Uterus (tissue), 2 donors: ENCODE data around the gene CD59.

Experiments
- POLR2A ChIP-seq, 2 donors: fragments of 450-650 bp; IDR thresholded peaks; one replicate each; pipeline ENCODE4 v1.6.1; 2016; ENCODE audit warnings: antibody characterized with exemption in 2 of 2, mild to moderate bottlenecking in 1 of 2, moderate library complexity in 1 of 2
- TF ChIP-seq, protein P1 (sequence below), 4 experiments: fragments of 200-600 bp in 2 of 4; fragments of 450-650 bp in 2 of 4; sonication (generic) in 2 of 4; IDR thresholded peaks; one replicate each; pipeline ENCODE4 v1.5.1; 2016 to 2019; ENCODE audit warnings: antibody characterized with exemption in 4 of 4, mild to moderate bottlenecking in 2 of 4, moderate library complexity in 1 of 4

DNA sequence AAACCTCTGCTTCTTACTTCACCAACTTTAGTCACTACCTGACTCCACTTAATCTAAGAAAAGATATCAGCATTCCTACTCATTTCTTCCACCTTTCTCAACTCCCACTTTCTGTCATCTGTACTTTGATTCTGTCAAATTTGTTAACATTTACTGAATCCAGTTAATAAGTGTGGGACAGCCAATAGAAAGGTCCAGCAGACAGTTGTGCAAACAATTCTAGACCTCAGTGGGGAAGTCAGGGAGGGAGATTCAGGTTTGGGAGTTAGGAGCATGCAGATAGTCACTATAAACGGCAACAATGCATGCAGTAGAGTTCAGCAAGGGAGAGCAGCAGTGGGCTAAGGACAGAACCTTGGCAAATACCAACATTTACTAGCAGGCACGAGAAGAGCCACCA is 34.0 kb upstream of the CD59 start:
- TF ChIP-seq, protein P1, sequence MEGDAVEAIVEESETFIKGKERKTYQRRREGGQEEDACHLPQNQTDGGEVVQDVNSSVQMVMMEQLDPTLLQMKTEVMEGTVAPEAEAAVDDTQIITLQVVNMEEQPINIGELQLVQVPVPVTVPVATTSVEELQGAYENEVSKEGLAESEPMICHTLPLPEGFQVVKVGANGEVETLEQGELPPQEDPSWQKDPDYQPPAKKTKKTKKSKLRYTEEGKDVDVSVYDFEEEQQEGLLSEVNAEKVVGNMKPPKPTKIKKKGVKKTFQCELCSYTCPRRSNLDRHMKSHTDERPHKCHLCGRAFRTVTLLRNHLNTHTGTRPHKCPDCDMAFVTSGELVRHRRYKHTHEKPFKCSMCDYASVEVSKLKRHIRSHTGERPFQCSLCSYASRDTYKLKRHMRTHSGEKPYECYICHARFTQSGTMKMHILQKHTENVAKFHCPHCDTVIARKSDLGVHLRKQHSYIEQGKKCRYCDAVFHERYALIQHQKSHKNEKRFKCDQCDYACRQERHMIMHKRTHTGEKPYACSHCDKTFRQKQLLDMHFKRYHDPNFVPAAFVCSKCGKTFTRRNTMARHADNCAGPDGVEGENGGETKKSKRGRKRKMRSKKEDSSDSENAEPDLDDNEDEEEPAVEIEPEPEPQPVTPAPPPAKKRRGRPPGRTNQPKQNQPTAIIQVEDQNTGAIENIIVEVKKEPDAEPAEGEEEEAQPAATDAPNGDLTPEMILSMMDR (IDR thresholded peaks at IDR 0.05), result no peak
- no peak for TF ChIP-seq POLR2A (IDR thresholded peaks at IDR 0.05)
